ENCODE measurements around the gene GDF7. TPM values are rescaled to one million over a fixed set of nuclear protein-coding genes. Genes with fewer than 3 reads are reported as not detected.

The GDF7 gene
- total and polyA plus RNA-seq, 12 donors: 0.10 to 1.2 (median 0.58) TPM

GRCh38 chr2:20691076-20691734 is 24.3 kb downstream of the GDF7 start:
- H3K4me3 ChIP-seq: no peak overlapping the region
- H3K9me3 ChIP-seq: peaks cover 0 to 4% (median 0%) of the 10 kb centered on the region in 11 donors
- intact Hi-C loops (cut with DNase I): no loop called here
- no peaks in the 10 kb centered on the region for H3K4me1 ChIP-seq
- 88 to 91% methylated on average over 6 of the region's 6 CpGs for WGBS, 2 donors
- no peaks in the 10 kb centered on the region for H3K27me3 ChIP-seq
- no peak for TF ChIP-seq CTCF (IDR thresholded peaks at IDR 0.05)
- peaks cover 0 to 37% (median 2%) of the 10 kb centered on the region in 9 donors for H3K36me3 ChIP-seq
- ATAC-seq: no peak
- no peak overlapping the region for H3K27ac ChIP-seq
- DNase-seq: no peak

GRCh38 chr2:20692081-20692480 is 25.1 kb downstream of the GDF7 start:
- H3K9me3 ChIP-seq: peaks cover 0 to 4% (median 0%) of the 10 kb centered on the region in 11 donors
- peaks cover 0 to 28% (median 0%) of the 10 kb centered on the region in 9 donors for H3K36me3 ChIP-seq
- no peak overlapping the region for H3K4me3 ChIP-seq
- no peaks in the 10 kb centered on the region for H3K4me1 ChIP-seq
- H3K27ac ChIP-seq: no peak overlapping the region
- intact Hi-C loops (cut with DNase I): no loop called here
- TF ChIP-seq CTCF (IDR thresholded peaks at IDR 0.05): no peak
- 92 to 94% methylated on average over 2 of the region's 2 CpGs for WGBS, 2 donors
- H3K27me3 ChIP-seq: no peaks in the 10 kb centered on the region
- DNase-seq (no peak), ATAC-seq (no peak)

GRCh38 chr2:20693317-20693716 is 26.4 kb downstream of the GDF7 start:
- WGBS, 2 donors: 93% methylated on average over 3 of the region's 3 CpGs
- Histone ChIP-seq H3K27me3 (no peaks in the 10 kb centered on the region), H3K36me3 (peaks cover 0 to 23% (median 0%) of the 10 kb centered on the region in 9 donors), H3K4me1 (peaks cover 0 to under 1% (median 0%) of the 10 kb centered on the region in 9 donors), H3K4me3 (no peak overlapping the region), H3K27ac (no peak overlapping the region), H3K9me3 (peaks cover 0 to 4% (median 0%) of the 10 kb centered on the region in 11 donors)
- intact Hi-C loops (cut with DNase I): no loop called here
- TF ChIP-seq CTCF (IDR thresholded peaks at IDR 0.05): no peak
- ATAC-seq (no peak), DNase-seq (no peak)

GRCh38 chr2:20696366-20696765 is 29.4 kb downstream of the GDF7 start:
- Histone ChIP-seq H3K4me1 (peaks cover 0 to 18% (median 8%) of the 10 kb centered on the region in 9 donors), H3K9me3 (no peaks in the 10 kb centered on the region), H3K36me3 (peaks cover 0 to 26% (median 0%) of the 10 kb centered on the region in 9 donors), H3K27me3 (no peaks in the 10 kb centered on the region), H3K27ac (no peak overlapping the region), H3K4me3 (no peak overlapping the region)
- intact Hi-C loops (cut with DNase I): no loop called here
- DNase-seq (no peak), ATAC-seq (no peak)
- TF ChIP-seq CTCF (IDR thresholded peaks at IDR 0.05): no peak
- 86 to 94% methylated on average over 2 of the region's 2 CpGs for WGBS, 2 donors
